Measurements from ENCODE around the gene CRIP3.
"Not testable (repeated sequence)": the region's sequence is repeated elsewhere in the genome, so short reads cannot be mapped to it uniquely, and the experiment has no call there.

Gene CRIP3, protein sequence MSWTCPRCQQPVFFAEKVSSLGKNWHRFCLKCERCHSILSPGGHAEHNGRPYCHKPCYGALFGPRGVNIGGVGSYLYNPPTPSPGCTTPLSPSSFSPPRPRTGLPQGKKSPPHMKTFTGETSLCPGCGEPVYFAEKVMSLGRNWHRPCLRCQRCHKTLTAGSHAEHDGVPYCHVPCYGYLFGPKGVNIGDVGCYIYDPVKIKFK

DNA sequence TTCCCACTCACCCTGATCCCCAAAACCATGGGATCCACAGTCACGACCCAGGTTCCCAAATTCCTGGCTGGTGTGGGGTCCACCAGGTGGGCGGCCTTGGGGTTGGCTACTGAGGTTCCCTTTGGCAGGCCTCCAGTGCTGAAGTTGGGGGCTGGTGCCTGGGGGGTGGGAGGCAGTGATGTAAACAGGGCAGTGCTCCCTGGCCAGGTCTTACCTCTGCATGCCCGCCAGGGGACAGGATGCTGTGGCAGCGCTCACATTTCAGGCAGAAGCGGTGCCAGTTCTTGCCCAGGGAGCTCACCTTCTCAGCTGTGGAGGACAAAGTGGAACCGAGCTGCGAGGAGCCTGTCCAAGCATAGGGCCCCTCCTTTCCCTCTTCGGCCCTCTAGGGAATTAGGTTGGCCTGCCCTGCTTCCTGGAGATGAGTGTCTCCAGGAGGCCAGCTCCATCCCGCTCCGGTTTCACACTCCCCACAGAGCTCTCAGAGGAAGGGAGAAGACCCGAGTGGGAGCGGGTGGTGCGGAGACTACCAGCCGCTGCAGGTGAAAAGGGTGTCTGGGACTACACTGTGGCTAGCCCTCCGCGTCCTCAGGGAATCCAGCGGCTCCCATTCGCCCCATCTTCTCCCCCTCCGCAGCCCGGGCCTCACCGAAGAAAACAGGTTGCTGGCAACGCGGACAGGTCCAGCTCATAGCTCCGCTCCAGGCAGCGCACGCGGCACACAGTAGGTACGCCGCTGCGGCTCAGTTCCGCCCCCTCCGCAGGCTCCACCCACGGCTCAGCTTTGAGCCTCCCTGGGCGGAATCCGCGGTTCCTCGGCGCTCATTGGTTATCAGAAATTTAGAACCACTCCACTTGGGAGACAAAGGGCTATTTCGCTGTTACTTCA is at the start of gene CRIP3:
Gene CRIP3 (minus strand): TSS at position 726 of the 889 bp plus-strand sequence. CDS start 34 bp downstream, at position 692.
- DNase-seq, result peak in 3 of 4 experiments; percentile 15 to 30 (median 25)

DNA sequence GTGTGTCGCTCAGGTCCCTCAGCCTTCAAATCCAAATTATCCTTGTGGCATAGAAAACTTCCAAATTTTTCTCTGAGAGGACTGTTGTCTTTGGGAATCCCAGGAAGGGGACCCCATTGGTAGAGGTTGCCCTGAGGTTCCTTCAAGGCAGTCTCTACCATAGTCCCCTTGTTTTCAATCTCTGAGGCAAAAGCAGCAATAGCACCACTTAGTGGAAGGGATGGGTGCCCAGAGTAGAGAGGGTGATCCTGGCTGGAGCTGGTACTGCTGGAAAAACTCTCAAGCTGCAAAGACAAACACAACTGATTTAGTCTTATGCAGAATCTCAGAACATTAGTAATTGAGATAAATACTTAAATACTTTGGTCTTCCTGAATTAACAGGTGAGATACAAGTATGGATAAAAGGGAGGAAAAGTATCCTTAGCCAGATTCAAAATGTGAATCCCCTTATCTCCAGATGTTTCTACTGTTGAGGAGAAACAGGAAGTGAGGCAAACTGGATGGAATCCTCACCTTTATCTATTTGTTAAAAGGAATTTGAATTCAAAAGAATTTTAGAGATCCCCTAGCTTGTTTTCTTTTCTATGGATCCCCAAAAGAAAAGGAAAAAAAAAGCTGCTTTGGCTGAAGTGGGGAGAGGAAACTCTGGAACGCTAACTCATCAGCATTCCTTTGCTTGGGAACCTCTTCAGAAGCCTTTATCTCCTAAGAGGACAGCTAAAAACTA is 47.4 kb upstream of the CRIP3 start:
- no peak for DNase-seq

DNA sequence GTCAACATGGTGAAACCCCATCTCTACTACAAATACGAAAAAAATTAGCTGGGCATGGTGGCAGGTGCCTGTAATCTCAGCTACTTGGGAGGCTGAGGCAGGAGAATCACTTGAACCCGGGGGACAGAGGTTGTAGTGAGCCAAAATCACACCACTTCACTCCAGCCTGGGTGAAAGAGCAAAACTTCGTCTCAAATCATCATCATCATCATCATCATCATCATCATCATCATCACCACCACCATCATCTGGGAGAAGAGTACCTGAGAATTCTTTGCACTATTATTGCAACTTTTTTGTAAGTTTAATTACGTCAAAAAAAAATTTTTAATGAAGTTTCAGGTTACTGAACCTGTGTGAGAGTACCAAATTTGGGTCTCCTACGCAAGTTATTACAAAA is 43.3 kb upstream of the CRIP3 start:
- DNase-seq, result not testable (repeated sequence)

DNA sequence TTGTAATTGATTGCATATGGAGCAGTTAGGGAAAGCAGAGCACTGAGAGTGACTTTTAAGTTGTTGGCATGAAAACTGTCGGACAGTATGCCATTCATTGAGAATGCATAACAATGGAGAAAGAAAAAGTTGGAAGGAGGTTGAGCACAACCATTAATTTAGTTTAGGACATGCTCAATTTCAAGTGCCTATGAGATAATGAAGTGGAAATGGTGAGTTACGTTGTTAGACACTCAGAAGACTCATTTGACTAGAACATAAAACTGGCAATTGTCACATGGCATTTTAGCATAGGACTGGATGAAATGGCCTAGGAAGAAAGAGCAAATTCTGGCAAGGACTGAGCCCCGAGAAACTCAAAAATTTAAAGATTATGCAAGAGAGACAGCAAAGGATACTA is 38.8 kb upstream of the CRIP3 start:
- no peak for DNase-seq

DNA sequence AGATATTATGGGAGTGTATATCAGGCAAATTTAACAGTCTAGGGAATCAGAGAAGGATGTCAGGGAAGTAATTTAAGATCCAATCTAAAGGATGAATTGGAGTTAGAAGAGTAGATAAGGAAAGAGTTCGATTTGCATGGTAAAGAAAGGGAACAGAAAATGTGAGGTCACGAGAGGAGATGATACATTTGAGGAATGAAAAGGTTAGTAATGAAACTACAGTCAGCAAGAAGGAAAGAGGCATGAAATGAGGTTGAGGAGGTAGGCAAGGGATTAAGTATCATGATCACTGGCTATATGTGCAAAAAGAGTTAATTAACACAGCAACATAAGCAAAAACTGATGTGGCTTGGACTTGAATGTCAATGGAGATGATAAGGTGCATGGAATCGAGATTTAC is 38.4 kb upstream of the CRIP3 start:
- DNase-seq, result no peak

DNA sequence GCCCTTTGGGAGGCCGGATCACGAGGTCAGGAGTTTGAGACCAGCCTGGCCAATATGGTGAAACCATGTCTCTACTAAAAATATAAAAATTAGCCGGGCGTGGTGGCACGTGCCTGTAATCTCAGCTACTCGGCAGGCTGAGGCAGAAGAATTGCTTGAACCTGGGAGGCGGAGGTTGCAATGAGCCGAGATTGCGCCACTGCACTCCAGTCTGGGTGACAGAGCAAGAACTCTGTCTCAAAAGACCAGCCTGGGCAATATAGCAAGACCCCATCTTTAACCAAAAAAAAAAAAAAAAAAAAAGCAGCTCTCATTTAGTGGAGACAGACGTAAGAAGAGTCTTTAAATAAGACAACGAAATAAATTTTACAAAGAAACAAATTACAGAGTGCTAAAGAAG is 37.6 kb upstream of the CRIP3 start:
- not testable (repeated sequence) for DNase-seq

DNA sequence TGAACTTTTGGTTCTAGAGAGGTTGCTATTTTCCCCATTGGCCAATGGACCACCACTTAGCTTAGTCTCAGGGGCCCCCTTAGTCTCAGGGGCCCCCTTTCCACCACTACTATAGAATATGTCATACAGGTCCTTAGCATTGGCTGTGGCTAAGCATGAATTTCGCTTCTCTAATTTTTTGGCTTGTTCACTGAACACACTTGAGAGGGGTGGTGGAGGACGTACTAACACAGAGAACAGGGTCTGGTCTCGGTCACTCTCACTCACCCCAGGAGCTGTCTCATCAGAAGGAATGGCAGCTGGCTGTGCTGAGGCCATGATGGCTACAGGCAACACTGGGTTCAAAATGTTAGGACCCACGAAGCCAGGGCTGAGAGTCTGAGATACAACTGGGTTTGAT is 30.5 kb upstream of the CRIP3 start:
- no peak for DNase-seq

DNA sequence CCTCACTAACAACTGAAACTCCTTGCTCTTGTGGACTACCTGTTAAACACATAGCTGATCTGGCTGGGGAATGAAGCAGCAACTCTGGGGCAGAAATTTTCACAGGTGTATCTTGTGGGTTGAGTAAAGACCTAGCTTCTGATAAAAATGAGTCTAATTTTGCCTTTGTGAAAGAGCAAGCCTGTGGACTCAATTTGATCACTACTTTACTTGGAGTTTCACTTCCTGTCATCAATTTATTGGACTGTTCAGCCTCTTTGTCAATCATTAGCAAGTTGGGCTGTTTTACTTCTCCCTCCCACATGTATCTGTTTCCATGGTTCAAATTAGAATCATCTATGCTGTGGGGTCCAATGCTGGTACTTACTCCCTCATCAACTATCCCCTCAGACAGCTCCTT is 29.6 kb upstream of the CRIP3 start:
- no peak for DNase-seq

DNA sequence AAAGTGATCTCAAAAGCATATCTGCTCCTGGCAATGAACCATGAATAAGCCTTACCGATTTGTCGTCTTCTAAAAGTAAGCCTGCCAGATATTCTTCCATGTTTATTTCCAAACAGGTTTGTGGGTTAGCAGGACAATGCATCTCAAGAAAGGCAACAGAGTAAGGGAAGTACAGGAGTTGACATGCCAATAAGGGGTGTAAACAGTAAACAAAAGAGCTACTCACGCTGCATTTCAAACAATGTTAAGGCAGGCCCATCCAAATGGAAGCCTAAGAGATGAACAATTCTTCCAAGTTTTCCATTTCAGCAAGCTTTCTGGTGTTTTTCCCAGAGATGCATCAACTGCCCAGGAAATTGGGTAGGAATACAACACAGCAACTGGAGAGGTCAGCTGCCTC is 27.8 kb upstream of the CRIP3 start:
- no peak for DNase-seq

DNA sequence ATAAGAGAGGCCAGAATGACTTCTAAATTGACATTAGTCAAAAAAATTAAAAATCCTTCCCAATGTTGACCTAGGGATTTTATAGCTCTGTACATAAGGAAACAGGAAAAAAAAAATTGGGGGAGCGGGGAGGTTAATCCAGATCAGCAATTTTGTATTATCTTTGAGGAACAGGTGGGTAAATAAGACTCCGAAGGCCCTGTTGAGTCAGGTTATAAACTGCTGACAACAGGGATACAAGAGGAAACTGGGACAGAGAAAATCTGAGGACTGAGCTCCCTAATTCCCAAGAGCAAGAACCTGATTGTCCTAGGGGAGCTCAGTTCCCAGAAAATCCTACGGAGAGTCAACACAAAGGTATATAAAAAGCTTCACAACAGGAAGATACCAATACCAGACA is 26.8 kb upstream of the CRIP3 start:
- DNase-seq, result no peak

DNA sequence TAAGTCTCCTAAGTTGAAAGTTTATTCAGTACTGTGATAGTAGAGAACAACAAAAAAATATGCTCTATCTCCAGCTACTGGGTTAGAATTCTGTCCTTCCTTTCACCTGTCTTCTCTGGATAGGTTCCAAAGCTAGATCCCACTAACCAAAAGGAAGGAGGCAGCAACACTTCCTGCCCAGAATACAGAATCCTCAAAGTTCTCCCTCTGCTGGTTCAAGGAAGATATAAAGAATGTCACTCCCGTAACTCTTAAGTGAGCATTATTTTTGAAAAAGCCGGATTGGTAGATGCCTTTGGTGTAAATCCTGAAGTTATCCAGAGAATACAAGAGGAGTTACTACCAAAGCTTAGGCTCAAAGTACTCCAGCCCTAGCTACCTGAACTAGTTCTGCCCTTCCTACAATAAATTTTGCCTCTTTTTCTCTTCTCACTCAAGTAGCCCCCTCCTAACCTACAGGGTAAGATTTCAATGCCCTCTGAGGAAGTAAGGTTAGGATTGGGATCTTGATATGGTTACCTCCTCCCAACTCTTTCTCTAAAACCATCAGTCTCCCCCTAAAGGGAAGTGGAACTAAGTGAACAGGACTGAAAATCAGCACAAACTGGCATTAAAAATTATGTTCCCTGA is 26.0 kb upstream of the CRIP3 start:
- DNase-seq, result no peak

DNA sequence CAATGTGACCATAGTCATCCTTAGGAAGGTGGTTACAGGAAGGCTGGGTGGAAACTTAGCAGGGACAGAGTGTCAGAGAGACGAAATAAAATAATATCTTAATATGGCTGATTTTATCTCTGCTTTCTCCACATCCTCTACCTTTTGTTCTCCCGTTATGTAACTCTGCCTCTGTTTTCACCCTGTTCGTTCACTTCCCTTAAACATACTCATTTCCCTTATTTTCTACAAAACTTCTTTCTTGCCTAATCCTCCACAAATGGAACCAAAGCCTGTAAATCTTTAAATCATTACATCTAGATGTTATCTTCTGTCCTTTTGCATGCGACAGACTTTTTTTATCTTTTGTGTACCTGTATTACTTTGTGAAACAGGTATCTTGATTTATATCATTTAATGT is 23.3 kb upstream of the CRIP3 start:
- DNase-seq, result no peak

DNA sequence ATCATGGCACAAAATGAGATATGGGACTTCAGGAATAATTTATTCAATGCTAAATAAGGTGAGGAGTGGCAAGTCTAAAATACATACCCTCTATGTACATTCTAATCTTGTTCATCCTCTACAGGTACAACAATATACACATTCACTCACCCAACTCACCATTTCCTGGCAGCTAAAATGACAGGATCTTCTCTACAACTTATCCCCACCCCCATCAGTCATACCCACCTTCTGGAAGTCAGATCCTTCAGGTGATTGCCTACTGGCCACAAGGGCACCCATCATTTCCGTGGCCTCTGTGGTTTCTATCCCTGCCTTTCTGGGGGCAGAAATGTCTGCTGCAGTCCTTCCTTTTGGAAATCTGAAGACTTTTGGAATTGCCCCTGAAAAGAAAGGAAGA is 22.8 kb upstream of the CRIP3 start:
- no peak for DNase-seq

DNA sequence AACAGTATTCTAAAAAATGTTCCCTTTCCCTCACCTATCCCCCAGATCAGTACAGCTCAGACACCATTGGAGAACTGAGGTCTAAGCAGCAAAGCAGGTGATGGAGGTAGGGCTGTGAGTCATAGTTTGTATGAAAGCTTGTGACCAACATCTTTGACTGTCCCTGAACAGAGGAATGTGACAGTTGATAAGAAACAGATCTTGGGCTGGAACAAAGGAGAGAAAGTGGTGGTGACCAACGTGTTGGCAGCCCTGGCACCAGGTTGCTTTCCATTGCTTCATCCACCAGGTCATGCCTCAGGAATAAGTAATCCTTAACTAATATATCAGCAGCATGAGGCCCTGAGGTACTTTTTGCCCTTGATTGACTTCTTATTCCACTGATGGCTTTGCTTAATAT is 19.9 kb upstream of the CRIP3 start:
- no peak for DNase-seq

DNA sequence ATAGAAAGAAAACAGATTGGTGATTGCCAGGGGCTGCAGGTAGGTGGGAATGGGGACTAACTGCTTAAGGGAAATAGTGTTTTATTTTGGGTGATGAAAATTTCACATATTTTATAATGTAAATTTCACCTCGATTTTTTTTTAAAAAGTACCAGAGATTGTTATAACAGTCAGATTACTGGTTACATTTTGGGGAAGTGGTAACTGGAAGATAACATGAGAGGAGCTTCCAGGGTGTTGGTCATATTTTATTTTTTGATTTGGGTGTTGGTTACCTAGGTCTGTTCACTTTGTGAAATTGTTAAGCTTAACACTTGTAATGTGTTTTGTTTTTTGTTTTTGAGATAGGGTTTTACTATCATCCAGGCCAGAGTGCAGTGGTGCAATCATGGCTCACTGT is 17.2 kb upstream of the CRIP3 start:
- no peak for DNase-seq

DNA sequence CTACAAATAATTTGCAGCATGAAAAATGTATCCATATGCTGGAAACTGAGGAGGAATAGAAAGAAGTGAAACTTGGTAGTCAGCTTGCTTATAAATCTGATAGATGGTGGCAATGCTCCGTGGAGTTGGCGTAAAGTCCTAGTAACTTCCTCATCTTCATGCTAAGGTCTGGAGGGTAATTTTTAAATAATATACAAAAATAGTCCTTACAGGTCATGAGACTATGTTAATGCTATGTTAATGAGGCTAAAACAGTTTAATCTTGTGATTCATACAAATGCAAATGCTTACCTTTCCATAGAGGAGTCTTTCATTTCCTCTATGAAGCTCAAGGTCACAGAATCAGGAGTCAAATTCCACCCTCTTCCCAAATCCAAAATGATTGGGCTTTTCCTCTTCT is 9.4 kb upstream of the CRIP3 start:
- no peak for DNase-seq

DNA sequence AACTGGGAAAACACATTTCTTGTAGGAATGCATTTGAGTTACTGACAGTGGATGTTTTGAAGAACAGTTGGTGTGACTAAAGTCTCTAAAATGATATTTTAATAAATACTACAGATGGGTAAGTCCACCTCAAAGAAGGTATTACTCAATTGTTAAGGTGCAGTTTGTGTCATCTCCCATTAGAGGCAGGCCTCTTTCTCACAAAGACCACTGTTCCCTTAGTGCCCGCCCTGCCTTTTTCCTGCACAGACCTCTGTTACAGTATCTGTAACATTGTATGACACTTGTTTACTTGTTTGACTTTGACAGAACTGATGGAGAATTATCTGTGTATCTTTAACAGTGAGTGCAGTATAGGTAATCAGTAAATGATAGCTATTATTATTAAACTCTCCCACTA is 5.2 kb upstream of the CRIP3 start:
- no peak for DNase-seq

DNA sequence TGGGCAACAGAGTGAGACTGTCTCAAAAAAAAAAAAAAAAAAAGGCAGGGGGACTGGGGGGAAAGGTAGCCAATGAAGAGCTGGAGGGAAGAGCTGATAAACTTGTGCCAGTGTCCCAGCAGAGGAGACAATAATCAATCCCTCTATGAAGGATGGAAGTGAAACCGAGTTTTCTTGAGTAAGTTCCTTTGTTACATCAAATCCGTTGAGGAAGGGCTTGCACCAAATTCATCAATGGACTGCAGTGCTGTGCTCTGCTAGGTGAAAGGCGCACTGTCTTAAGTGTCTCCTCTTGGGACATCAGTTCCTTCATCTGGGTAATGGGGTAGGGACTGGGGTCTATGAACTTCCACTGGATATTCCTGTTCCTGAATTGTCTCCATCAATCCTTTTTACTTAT is 3.0 kb upstream of the CRIP3 start:
- DNase-seq, result no peak

DNA sequence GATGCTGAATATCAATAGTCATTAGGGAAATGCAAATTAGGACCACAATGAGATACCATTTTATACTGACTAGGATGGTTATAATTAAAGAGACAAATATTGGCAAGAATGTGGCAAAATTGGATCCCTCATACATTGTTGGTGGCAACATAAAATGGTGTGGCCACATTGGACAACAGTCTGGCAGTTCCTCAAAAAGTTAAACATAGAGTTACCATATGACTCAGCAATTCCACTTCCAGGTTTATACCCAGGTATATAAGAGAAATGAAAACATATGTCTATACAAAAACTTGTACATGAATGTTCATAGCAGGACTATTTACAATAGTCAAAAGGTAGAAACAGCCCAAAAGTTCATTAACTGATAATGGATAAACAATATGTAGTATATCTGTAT is 2.0 kb upstream of the CRIP3 start:
- DNase-seq, result no peak

DNA sequence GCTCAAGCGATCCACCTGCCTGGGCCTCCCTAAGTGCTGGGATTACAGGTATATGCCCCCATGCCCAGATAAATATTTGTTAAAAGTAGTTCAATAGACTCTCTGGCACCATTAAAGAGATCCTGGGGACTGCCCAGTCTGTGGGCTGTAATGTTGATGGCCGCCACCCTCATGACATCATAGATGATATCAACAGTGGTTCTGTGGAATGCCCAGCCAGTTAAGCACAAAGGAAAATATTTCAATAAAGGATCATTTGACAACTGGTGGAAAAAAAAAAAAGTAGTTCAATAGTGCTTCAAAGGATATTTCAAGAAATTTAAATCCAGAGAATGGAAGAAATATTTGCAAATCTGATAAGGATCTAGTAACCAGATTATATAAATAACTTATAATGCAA is 1.5 kb upstream of the CRIP3 start:
- no peak for DNase-seq

DNA sequence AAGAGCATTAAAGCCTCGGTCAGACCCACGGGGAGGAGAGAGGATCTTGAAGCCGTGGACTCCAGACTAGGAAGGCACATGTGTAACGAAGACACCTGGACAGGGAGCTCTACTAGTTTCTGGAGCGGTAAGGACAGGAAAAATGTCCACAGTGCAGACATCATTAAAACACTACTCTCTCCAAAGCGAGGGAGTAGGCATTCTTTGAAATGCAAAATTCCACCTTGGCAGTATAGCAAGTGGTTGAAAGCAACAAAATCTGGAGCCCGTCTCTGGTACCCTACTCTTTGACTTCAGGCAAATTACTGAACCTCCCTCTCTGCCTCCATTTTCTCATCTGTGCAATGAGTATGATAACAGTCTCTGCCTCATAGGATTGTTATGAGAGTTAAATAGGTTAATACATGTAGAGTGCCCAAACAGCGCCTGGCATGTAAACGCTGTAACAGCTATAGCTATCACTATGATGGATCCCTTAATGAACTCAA is 408 bp upstream of the CRIP3 start:
- DNase-seq, result no peak

DNA sequence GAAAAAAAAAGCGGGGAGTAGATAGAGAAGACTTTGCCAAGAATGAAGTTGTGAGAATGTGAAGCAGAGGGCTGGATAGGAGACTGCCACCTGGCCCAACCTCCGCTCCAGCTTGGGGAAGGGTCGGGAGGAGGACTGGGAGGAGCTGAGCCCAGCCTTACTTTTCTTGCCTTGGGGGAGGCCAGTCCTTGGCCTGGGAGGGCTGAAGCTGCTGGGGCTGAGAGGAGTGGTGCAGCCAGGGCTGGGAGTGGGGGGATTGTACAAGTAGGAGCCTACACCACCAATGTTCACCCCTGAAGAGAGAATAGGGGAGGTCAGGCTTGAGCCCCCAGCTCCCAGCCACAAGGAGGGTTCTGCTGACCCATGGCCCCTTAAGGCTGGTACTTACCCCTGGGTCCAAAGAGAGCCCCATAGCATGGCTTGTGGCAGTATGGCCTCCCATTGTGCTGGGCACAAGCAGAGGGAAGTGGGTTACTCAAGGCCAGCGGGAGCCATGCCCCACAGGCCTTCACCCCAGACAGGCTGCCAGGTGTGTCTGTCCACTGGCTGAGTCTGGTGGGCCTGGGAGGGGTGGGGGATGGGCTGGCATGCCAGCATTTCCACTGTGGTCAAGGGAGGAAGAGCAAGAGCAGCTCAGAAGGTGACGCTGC is 1.1 kb downstream of the CRIP3 start:
- no peak for DNase-seq

DNA sequence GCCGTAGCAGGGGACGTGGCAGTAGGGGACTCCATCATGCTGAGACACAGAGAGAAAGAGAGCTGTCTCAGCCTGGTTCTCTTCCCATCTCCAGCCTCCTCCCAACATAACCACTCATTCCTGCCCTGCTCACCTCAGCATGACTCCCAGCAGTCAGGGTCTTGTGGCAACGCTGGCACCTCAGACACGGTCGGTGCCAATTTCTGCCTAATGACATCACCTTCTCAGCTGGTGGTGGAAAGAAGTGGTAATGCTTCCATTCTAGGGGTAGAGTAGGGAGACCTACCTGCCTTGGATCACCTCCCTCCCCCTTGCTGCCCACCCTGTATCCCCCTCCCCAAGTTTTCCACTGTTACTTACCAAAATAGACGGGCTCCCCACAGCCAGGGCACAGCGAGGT is 2.5 kb downstream of the CRIP3 start:
- DNase-seq, result no peak
